GM12878 (cell line): ENCODE results near the gene TTLL3.

Experiments used
- BACH1 ChIP-seq: fragments of 450-650 bp; IDR thresholded peaks from 2 replicates; pipeline ENCODE4 v1.6.1; 2017; ENCODE audit warnings: mild to moderate bottlenecking, borderline replicate concordance
- POLR2A ChIP-seq: IDR thresholded peaks from 2 replicates; pipeline ENCODE4 v1.6.1; 2011; ENCODE audit warnings: low read depth, mild to moderate bottlenecking, low read length
- SMC3 ChIP-seq: IDR thresholded peaks from 2 replicates; pipeline ENCODE4 v1.6.1; 2011; ENCODE audit warnings: low read length, improper control_type of control experiment, borderline replicate concordance
- YY1 ChIP-seq: IDR thresholded peaks from 2 replicates; pipeline ENCODE4 v1.6.1; 2011; ENCODE audit warnings: low read depth, mild to moderate bottlenecking, low read length
- TF ChIP-seq, protein P1 (sequence below), 3 experiments: IDR thresholded peaks in 2 of 3; conservative IDR thresholded peaks in 1 of 3; 2 replicates each; pipeline ENCODE4 v1.5.1; 2011; ENCODE audit warnings: low read depth in 3 of 3, low read length in 3 of 3, mild to moderate bottlenecking in 3 of 3, control low read depth in 2 of 3, moderate library complexity in 2 of 3, inconsistent platforms in 1 of 3, mixed read lengths in 1 of 3; ENCODE audit not compliant: control insufficient read depth in 2 of 3, insufficient read depth in 1 of 3; ENCODE audit errors: extremely low read depth in 1 of 3
- TF ChIP-seq, protein P2 (sequence below): IDR thresholded peaks from 2 replicates; pipeline ENCODE4 v1.6.1; 2012; ENCODE audit warnings: low read depth, low read length, improper control_type of control experiment

DNA sequence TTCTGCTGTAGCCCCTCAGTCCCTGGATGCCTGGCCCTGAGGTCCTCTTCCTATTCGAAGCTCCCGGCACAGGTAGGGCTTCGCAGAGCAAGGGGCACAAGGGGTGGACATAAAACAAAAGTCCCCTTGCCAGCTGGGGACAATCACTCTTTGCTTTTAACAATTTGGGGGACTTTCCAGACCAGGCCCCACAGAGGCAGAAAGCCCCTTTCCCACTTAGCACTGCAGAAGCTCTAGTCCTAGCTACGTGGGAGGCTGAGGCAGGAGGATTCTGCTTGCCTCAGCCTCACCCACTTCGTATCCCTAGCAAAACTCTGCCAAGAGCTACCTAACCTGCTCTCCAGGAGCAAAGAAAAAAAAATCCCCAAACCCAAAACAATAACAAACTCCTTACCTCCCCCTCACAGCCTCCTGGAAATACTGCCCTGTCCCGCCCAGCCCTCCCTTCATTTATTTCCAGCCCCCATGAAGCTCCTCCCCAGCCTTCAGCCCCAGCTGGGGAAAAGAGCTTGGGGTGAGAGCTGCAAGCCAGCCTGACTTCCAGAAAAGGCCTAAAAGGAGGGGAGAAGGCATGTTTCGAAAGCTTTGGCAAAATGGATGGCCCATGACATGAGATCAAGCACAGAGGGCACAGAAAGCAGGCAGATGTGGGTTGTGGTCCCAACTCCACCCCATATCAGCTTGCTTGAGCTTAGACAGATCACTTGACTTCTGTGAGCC lies 69.9 kb downstream of the TTLL3 start, which contains the start of gene CIDEC:
- no peak for TF ChIP-seq BACH1
- TF ChIP-seq, protein P1, sequence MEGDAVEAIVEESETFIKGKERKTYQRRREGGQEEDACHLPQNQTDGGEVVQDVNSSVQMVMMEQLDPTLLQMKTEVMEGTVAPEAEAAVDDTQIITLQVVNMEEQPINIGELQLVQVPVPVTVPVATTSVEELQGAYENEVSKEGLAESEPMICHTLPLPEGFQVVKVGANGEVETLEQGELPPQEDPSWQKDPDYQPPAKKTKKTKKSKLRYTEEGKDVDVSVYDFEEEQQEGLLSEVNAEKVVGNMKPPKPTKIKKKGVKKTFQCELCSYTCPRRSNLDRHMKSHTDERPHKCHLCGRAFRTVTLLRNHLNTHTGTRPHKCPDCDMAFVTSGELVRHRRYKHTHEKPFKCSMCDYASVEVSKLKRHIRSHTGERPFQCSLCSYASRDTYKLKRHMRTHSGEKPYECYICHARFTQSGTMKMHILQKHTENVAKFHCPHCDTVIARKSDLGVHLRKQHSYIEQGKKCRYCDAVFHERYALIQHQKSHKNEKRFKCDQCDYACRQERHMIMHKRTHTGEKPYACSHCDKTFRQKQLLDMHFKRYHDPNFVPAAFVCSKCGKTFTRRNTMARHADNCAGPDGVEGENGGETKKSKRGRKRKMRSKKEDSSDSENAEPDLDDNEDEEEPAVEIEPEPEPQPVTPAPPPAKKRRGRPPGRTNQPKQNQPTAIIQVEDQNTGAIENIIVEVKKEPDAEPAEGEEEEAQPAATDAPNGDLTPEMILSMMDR (IDR thresholded peaks at IDR 0.05 in 2 of 3, conservative IDR thresholded peaks at IDR 0.05 in 1 of 3; ENCODE audit: control insufficient read depth in 2 of 3, extremely low read depth in 1 of 3, insufficient read depth in 1 of 3, low read depth in 3 of 3, low read length in 3 of 3), result no peak
- TF ChIP-seq, protein P2, sequence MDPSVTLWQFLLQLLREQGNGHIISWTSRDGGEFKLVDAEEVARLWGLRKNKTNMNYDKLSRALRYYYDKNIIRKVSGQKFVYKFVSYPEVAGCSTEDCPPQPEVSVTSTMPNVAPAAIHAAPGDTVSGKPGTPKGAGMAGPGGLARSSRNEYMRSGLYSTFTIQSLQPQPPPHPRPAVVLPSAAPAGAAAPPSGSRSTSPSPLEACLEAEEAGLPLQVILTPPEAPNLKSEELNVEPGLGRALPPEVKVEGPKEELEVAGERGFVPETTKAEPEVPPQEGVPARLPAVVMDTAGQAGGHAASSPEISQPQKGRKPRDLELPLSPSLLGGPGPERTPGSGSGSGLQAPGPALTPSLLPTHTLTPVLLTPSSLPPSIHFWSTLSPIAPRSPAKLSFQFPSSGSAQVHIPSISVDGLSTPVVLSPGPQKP, result no peak
- TF ChIP-seq YY1, result no peak
- TF ChIP-seq SMC3, result no peak
- no peak for TF ChIP-seq POLR2A
